NT2/D1 (cell line): Measurements from ENCODE around the gene HOOK2.

Experiments
- YY1 ChIP-seq: IDR thresholded peaks from 2 replicates; pipeline ENCODE4 v1.6.1; 2011; ENCODE audit not compliant: insufficient read length, insufficient read depth
- ZNF274 ChIP-seq: IDR thresholded peaks from 2 replicates; pipeline ENCODE4 v1.6.1; 2011; ENCODE audit warnings: mild to moderate bottlenecking, low read depth, low read length

GRCh38 chr19:12789904-12790619 is 14.7 kb upstream of the HOOK2 start:
- TF ChIP-seq ZNF274, result no peak
- no peak for TF ChIP-seq YY1
